IPS-NIHi7 (cell line): Measurements from ENCODE around the gene CAPN1.
A peak's percentile ranks its signal among the peaks of the same experiment; 100 is the strongest.
"Not testable (repeated sequence)": the region's sequence is repeated elsewhere in the genome, so short reads cannot be mapped to it uniquely, and the experiment has no call there.

Experiments used
- DNase-seq: peaks from one replicate; pipeline ENCODE4 v3.0.0; 2012; ENCODE audit warnings: mixed read lengths; ENCODE audit errors: extremely low spot score

The CAPN1 gene

GRCh38 chr11:65181569-65182257 is at the start of gene CAPN1:
Gene CAPN1 (plus strand): TSS chr11:65181928. CDS start chr11:65182702, 774 bp downstream.
- DNase-seq, result peak; percentile 80

- no peak for DNase-seq
These were observed 49.3 kb upstream of the CAPN1 start for GRCh38 chr11:65132238-65132987.

- DNase-seq, result peak; percentile 70
These were observed 48.6 kb upstream of the CAPN1 start for GRCh38 chr11:65132988-65133700.

- no peak for DNase-seq
These were observed 48.0 kb upstream of the CAPN1 start for GRCh38 chr11:65133724-65134123.

- DNase-seq, result peak; percentile 87
These were observed 47.3 kb upstream of the CAPN1 start, which contains the start of gene SYVN1 for GRCh38 chr11:65134240-65134951. Gene SYVN1 (minus strand): TSS chr11:65134519. CDS start chr11:65133601, 918 bp downstream.

- DNase-seq, result peak; percentile 99
These were observed 46.6 kb upstream of the CAPN1 start for GRCh38 chr11:65134952-65135632.

- DNase-seq, result no peak
These were observed 46.0 kb upstream of the CAPN1 start for GRCh38 chr11:65135633-65136145.

- no peak for DNase-seq
These were observed 45.1 kb upstream of the CAPN1 start for GRCh38 chr11:65136515-65137096.

GRCh38 chr11:65141896-65142494 is 39.7 kb upstream of the CAPN1 start:
- no peak for DNase-seq

- DNase-seq, result no peak
These were observed 34.2 kb upstream of the CAPN1 start for GRCh38 chr11:65147352-65148075.

GRCh38 chr11:65148657-65149056 is 33.1 kb upstream of the CAPN1 start:
- no peak for DNase-seq

GRCh38 chr11:65150131-65150508 is 31.6 kb upstream of the CAPN1 start:
- not testable (repeated sequence) for DNase-seq

- no peak for DNase-seq
These were observed 31.0 kb upstream of the CAPN1 start for GRCh38 chr11:65150509-65151299.

- no peak for DNase-seq
These were observed 30.3 kb upstream of the CAPN1 start for GRCh38 chr11:65151331-65151899.

GRCh38 chr11:65152122-65152521 is 29.6 kb upstream of the CAPN1 start:
- DNase-seq, result no peak

GRCh38 chr11:65156256-65156655 is 25.5 kb upstream of the CAPN1 start:
- no peak for DNase-seq

- DNase-seq, result no peak
These were observed 24.8 kb upstream of the CAPN1 start for GRCh38 chr11:65156926-65157325.

- no peak for DNase-seq
These were observed 24.4 kb upstream of the CAPN1 start for GRCh38 chr11:65157336-65157735.
